Epithelial cell of proximal tubule (primary cell): ENCODE measurements around the gene MYO5B. TPM values are rescaled to one million over a fixed set of nuclear protein-coding genes. Genes with fewer than 3 reads are reported as not detected.
A peak's percentile ranks its signal among the peaks of the same experiment; 100 is the strongest.

Experiments used
- DNase-seq: peaks from one replicate; pipeline ENCODE4 v3.0.0-alpha.2; 2011; ENCODE audit warnings: low read depth
- H3K4me3 ChIP-seq: 2 replicates; pipeline ENCODE4 v1.5.1; 2011; ENCODE audit warnings: low read depth, mild to moderate bottlenecking, low read length
- CTCF ChIP-seq: conservative IDR thresholded peaks from 2 replicates; pipeline ENCODE4 v1.5.1; 2012; ENCODE audit warnings: low read depth, mild to moderate bottlenecking, low read length
- total RNA-seq: library from RNA; depleted of rRNA; stranded (reverse); fragments of >200 nt; gene quantifications from 2 replicates; pipeline ENCODE4 v1.2.3, GENCODE V29; 2015

Gene MYO5B
- total RNA-seq, 1 donor from 2014 or later, result 48.4 TPM

DNA sequence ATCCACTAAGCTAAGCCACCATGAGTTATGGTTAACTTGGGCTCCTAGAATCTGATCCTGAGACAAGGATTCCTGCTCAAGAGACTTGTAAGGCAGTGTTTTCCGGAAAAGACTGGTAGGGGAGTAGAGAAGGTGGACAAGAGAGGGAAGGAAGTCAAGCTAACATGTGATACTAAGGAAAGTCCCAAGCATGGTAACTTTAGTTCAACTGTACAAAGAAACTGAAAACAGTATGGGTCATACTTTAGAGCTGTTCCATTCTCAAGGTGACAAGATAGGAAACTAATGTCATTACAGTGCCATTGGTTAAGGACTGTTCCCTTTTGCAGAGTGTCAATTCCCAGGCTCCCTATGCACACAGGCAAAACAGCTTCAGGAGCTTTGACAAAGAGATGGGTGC is 5.8 kb downstream of the MYO5B start:
- no peak for DNase-seq
- H3K4me3 ChIP-seq, result no peak overlapping the region
- TF ChIP-seq CTCF, result no peak

- no peak overlapping the region for H3K4me3 ChIP-seq
- TF ChIP-seq CTCF, result no peak
- no peak for DNase-seq
Measured at GRCh38 chr18:50188652-50189051, 6.3 kb downstream of the MYO5B start.

DNA sequence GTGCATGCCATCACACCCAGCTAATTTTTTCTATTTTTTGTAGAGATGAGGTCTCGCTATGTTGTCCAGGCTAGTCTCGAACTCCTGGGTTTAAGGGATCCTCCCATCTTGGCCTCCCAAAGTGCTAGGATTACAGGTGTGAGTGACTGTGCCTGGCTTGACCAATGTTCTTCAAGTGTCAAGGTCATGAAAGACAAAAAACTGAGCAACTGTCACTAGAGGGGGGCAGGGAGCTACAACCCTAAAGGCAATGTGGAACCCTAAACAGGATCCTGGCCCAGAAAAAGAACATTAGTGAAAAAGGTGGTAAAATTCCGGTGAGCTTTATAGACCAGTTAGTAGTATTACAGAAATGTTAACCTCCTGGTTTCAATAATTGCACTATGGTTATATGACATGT is 7.3 kb downstream of the MYO5B start:
- no peak for TF ChIP-seq CTCF
- DNase-seq, result no peak
- H3K4me3 ChIP-seq, result no peak overlapping the region

DNA sequence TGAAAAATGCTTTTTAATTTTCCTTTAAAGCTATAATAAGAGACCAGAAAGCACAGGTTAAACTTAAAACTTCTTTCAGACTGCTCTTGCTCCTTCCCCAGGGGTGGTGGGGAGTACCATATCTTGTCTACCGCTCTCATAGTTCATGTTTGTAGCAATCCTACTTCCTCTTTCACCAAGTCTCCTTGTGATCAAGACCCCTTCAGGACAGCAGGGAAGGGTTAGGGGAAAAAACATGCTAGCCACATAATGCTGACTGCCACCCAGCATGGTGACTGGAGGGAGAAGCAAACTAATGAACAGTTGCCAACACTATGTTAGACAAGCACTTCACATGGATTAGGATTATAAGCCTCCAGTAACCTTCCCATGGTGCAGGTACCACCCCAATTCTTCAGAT is 8.6 kb downstream of the MYO5B start:
- TF ChIP-seq CTCF, result no peak
- H3K4me3 ChIP-seq, result no peak overlapping the region
- no peak for DNase-seq

DNA sequence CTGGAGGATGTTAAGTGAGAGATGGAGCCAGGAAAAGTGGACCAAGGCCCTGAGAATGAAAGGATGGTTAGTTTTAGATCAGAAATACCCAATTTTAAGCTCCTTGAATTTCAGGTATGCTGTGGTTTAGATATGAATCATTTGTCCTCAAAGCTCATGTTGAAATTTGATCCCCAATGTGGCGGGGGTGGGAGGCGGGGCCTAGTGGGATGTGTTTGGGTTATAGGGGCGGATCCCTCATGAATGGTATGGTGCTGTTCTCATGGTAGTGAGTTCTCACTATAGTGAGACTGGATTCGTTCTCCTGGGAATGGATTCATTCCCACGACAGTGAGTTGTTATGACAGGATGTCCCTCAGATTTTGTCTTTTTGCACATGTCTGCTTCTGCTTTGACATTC is 11.4 kb downstream of the MYO5B start:
- peak; percentile 41 for DNase-seq
- TF ChIP-seq CTCF, result no peak
- no peak overlapping the region for H3K4me3 ChIP-seq

- no peak for DNase-seq
- H3K4me3 ChIP-seq, result no peak overlapping the region
Measured at GRCh38 chr18:50182511-50182910, 12.4 kb downstream of the MYO5B start.

GRCh38 chr18:50181590-50181989 is 13.4 kb downstream of the MYO5B start:
- DNase-seq, result no peak
- no peak for TF ChIP-seq CTCF
- no peak overlapping the region for H3K4me3 ChIP-seq

More at GRCh38 chr18:50182511-50182910, 12.4 kb downstream of the MYO5B start:
- no peak for TF ChIP-seq CTCF
